GM23338 (cell line): ENCODE measurements around the gene EXOC4.

ENCODE experiments used
- CREB1 ChIP-seq: fragments of 250-450 bp; sonication (Bioruptor Pico); IDR thresholded peaks from 2 replicates; pipeline ENCODE4 v1.5.0; 2020; ENCODE audit warnings: low read depth, mild to moderate bottlenecking, moderate library complexity
- CTCF ChIP-seq, 2 experiments: fragments of 200-600 bp in 1 of 2; sonication (generic) in 1 of 2; conservative IDR thresholded peaks; 2 replicates each; pipeline versions ENCODE4 v1.5.1 to v1.6.1; 2016 to 2017; ENCODE audit warnings: antibody characterized with exemption in 2 of 2, low read depth in 2 of 2, mild to moderate bottlenecking in 2 of 2, moderate library complexity in 1 of 2
- EZH2 ChIP-seq: fragments of 200-600 bp; sonication (generic); IDR thresholded peaks from one replicate; pipeline ENCODE4 v1.8.0; 2017; ENCODE audit warnings: antibody characterized with exemption, mild to moderate bottlenecking, low read depth; ENCODE audit not compliant: unreplicated experiment
- EZH2phosphoT487 ChIP-seq: fragments of 200-600 bp; sonication (generic); IDR thresholded peaks from one replicate; pipeline ENCODE4 v1.8.1; 2018; ENCODE audit warnings: antibody characterized with exemption; ENCODE audit not compliant: unreplicated experiment
- POLR2AphosphoS5 ChIP-seq: IDR thresholded peaks from 2 replicates; pipeline ENCODE4 v1.6.1; 2016; ENCODE audit warnings: antibody characterized with exemption, low read depth
- REST ChIP-seq: IDR thresholded peaks from one replicate; pipeline ENCODE4 v1.6.1; 2018; ENCODE audit warnings: antibody characterized with exemption; ENCODE audit not compliant: unreplicated experiment
- ZNF114 ChIP-seq: fragments of 250-450 bp; sonication (Bioruptor Pico); IDR thresholded peaks from 2 replicates; pipeline ENCODE4 v1.5.0; 2020; ENCODE audit warnings: mild to moderate bottlenecking, moderate library complexity

GRCh38 chr7:133664528-133664927 is 411.6 kb downstream of the EXOC4 start:
- TF ChIP-seq CTCF (conservative IDR thresholded peaks at IDR 0.05; ENCODE audit: low read depth in 2 of 2) (no peak), EZH2phosphoT487 (no peak), EZH2 (no peak), POLR2AphosphoS5 (no peak), CREB1 (CRISPR knock-in tag) (no peak), ZNF114 (no peak), REST (no peak)
